GM18511 (cell line): ENCODE measurements around the gene HLA-DRB1.
"Not testable (repeated sequence)": the region's sequence is repeated elsewhere in the genome, so short reads cannot be mapped to it uniquely, and the experiment has no call there.

Experiments
- ATAC-seq: cut with Tn5 transposase; IDR thresholded peaks from one replicate; pipeline ENCODE4 v1.9.1; 2021; ENCODE audit warnings: mild to moderate bottlenecking, moderate library complexity; ENCODE audit not compliant: unreplicated experiment

HLA-DRB1 gene

GRCh38 chr6:32589596-32590449 is at the start of gene HLA-DRB1:
HLA-DRB1 (minus strand) TSS chr6:32589848; CDS start chr6:32589742, 106 bp downstream.
- ATAC-seq = peak; percentile 97

- no peak for ATAC-seq
These were observed 49.0 kb upstream of the HLA-DRB1 start for GRCh38 chr6:32638532-32639219.

GRCh38 chr6:32637883-32638282 is 48.2 kb upstream of the HLA-DRB1 start:
- no peak for ATAC-seq

GRCh38 chr6:32637219-32637880 is 47.7 kb upstream of the HLA-DRB1 start, which contains the start of gene HLA-DQA1:
HLA-DQA1 (plus strand) TSS chr6:32637406; CDS start chr6:32637459, 53 bp downstream.
- peak; percentile 78 for ATAC-seq

GRCh38 chr6:32635526-32636123 is 46.0 kb upstream of the HLA-DRB1 start:
- no peak for ATAC-seq

- not testable (repeated sequence) for ATAC-seq
These were observed 40.1 kb upstream of the HLA-DRB1 start for GRCh38 chr6:32629793-32630192.

GRCh38 chr6:32627831-32628230 is 38.2 kb upstream of the HLA-DRB1 start:
- no peak for ATAC-seq

- ATAC-seq = no peak
These were observed 37.6 kb upstream of the HLA-DRB1 start for GRCh38 chr6:32627249-32627648.

- no peak for ATAC-seq
These were observed 35.5 kb upstream of the HLA-DRB1 start for GRCh38 chr6:32625137-32625536.

GRCh38 chr6:32624565-32624964 is 34.9 kb upstream of the HLA-DRB1 start:
- ATAC-seq = no peak

GRCh38 chr6:32623693-32624092 is 34.0 kb upstream of the HLA-DRB1 start:
- no peak for ATAC-seq

GRCh38 chr6:32622545-32623401 is 33.1 kb upstream of the HLA-DRB1 start:
- peak; percentile 78 for ATAC-seq

- no peak for ATAC-seq
These were observed 31.7 kb upstream of the HLA-DRB1 start for GRCh38 chr6:32621372-32621771.

- ATAC-seq = no peak
These were observed 28.1 kb upstream of the HLA-DRB1 start for GRCh38 chr6:32617751-32618150.

- ATAC-seq = no peak
These were observed 26.4 kb upstream of the HLA-DRB1 start for GRCh38 chr6:32615885-32616532.

GRCh38 chr6:32614366-32615081 is 24.9 kb upstream of the HLA-DRB1 start:
- ATAC-seq = no peak

GRCh38 chr6:32613475-32613874 is 23.8 kb upstream of the HLA-DRB1 start:
- no peak for ATAC-seq

GRCh38 chr6:32610682-32611296 is 21.1 kb upstream of the HLA-DRB1 start:
- no peak for ATAC-seq
